IMR-90 (cell line): ENCODE results near the gene CIBAR2. TPM values are rescaled to one million over a fixed set of nuclear protein-coding genes. Genes with fewer than 3 reads are reported as not detected.
A peak's percentile ranks its signal among the peaks of the same experiment; 100 is the strongest.

ENCODE experiments used
- ATAC-seq: fragments of 200-7000 bp; cut with Tn5 transposase; 2 replicates; pipeline ENCODE4 v1.9.1; 2020; ENCODE audit warnings: low read depth, mild to moderate bottlenecking, moderate library complexity
- BruUV-seq: library from RNA; stranded (reverse); fragments of 400-500 nt; replicated peaks from 2 replicates; lab custom pipeline; 2021; lab: Mats Ljungman, UMichigan
- CTCF ChIA-PET: fragments of 300-600 bp; formaldehyde crosslinking; extraction: SDS; loops from one replicate; lab custom pipeline; 2021; ENCODE audit warnings: antibody characterized with exemption; lab: Yijun Ruan, JAX
- POLR2A ChIA-PET: fragments of 300-600 bp; sonication (Branson Sonifier 250); formaldehyde crosslinking; loops from one replicate; lab custom pipeline; 2022; ENCODE audit warnings: antibody characterized with exemption; ENCODE audit not compliant: unreplicated experiment; lab: Charles Lee
- DNase-seq: peaks from one replicate; pipeline ENCODE4 v3.0.0; 2013
- H2AFZ ChIP-seq: replicated peaks from 2 replicates; pipeline ENCODE3; 2013; ENCODE audit warnings: low read length, mild to moderate bottlenecking; ENCODE audit not compliant: poor library complexity
- H2AK5ac ChIP-seq: 2 replicates; pipeline ENCODE4 v1.6.1; 2013; ENCODE audit warnings: low read depth, low read length, inconsistent platforms
- H2AK9ac ChIP-seq: replicated peaks from 2 replicates; pipeline ENCODE3; 2013; ENCODE audit warnings: mild to moderate bottlenecking, low read depth, low read length, moderate library complexity; ENCODE audit not compliant: poor library complexity
- H2BK120ac ChIP-seq: 2 replicates; pipeline ENCODE4 v1.6.1; 2013; ENCODE audit warnings: low read depth, low read length, inconsistent platforms
- H2BK15ac ChIP-seq: 3 replicates; pipeline ENCODE4 v1.6.1; 2013; ENCODE audit warnings: low read depth, low read length, inconsistent platforms
- H2BK20ac ChIP-seq: 2 replicates; pipeline ENCODE4 v1.6.1; 2013; ENCODE audit warnings: low read depth, mild to moderate bottlenecking, inconsistent platforms, low read length, moderate library complexity
- H2BK5ac ChIP-seq: 2 replicates; pipeline ENCODE4 v1.6.1; 2013; ENCODE audit warnings: mild to moderate bottlenecking, low read depth, low read length, inconsistent platforms; ENCODE audit not compliant: poor library complexity, severe bottlenecking
- H3K14ac ChIP-seq: replicated peaks from 2 replicates; pipeline ENCODE4 v1.6.1; 2013; ENCODE audit warnings: low read depth, low read length, inconsistent platforms
- H3K18ac ChIP-seq: 2 replicates; pipeline ENCODE4 v1.6.1; 2013; ENCODE audit warnings: low read depth, low read length, control low read depth
- H3K23ac ChIP-seq: 2 replicates; pipeline ENCODE4 v1.6.1; 2013; ENCODE audit warnings: low read depth, low read length, inconsistent platforms
- H3K27ac ChIP-seq: 2 replicates; pipeline ENCODE4 v1.5.1; 2013; ENCODE audit warnings: mild to moderate bottlenecking, control low read depth, low read length; ENCODE audit not compliant: insufficient read depth
- H3K27me3 ChIP-seq: 2 replicates; pipeline ENCODE4 v1.6.1; 2013; ENCODE audit warnings: low read length; ENCODE audit not compliant: control insufficient read depth, insufficient read depth
- H3K36me3 ChIP-seq: 2 replicates; pipeline ENCODE4 v1.6.1; 2013; ENCODE audit warnings: low read length, mixed read lengths; ENCODE audit not compliant: control insufficient read depth, insufficient read depth
- H3K4ac ChIP-seq: 2 replicates; pipeline ENCODE4 v1.6.1; 2013; ENCODE audit warnings: low read depth, low read length, inconsistent platforms
- H3K4me1 ChIP-seq: 2 replicates; pipeline ENCODE4 v1.6.1; 2013; ENCODE audit warnings: low read length, mixed read lengths; ENCODE audit not compliant: control insufficient read depth, insufficient read depth
- H3K4me2 ChIP-seq: 2 replicates; pipeline ENCODE4 v1.6.1; 2013; ENCODE audit warnings: low read depth, mild to moderate bottlenecking, control low read depth, low read length, moderate library complexity
- H3K4me3 ChIP-seq: 2 replicates; pipeline ENCODE4 v1.5.1; 2013; ENCODE audit warnings: low read depth, mild to moderate bottlenecking, control low read depth, low read length, moderate library complexity; ENCODE audit not compliant: insufficient read depth
- H3K56ac ChIP-seq: 2 replicates; pipeline ENCODE4 v1.6.1; 2013; ENCODE audit warnings: low read length, inconsistent platforms; ENCODE audit not compliant: insufficient read depth; ENCODE audit errors: extremely low read depth
- H3K79me1 ChIP-seq, 2 experiments: 2 replicates each; pipeline ENCODE4 v1.6.1; 2013; ENCODE audit warnings: low read length in 2 of 2, inconsistent platforms in 1 of 2, low read depth in 1 of 2
- H3K9ac ChIP-seq: 2 replicates; pipeline ENCODE4 v1.6.1; 2013; ENCODE audit warnings: low read depth, low read length, control low read depth
- H3K9me1 ChIP-seq: 2 replicates; pipeline ENCODE4 v1.6.1; 2013; ENCODE audit warnings: low read length, inconsistent platforms; ENCODE audit not compliant: insufficient read depth
- H3K9me3 ChIP-seq: 2 replicates; pipeline ENCODE4 v1.6.1; 2013; ENCODE audit warnings: low read length; ENCODE audit not compliant: control insufficient read depth, insufficient read depth
- H4K20me1 ChIP-seq: 2 replicates; pipeline ENCODE4 v1.6.1; 2013; ENCODE audit warnings: low read length, inconsistent platforms; ENCODE audit not compliant: insufficient read depth
- H4K5ac ChIP-seq: 2 replicates; pipeline ENCODE4 v1.6.1; 2013; ENCODE audit warnings: mild to moderate bottlenecking, low read depth, low read length, control low read depth
- H4K8ac ChIP-seq, 2 experiments: 2 replicates each; pipeline ENCODE4 v1.6.1; 2013; ENCODE audit warnings: low read depth in 2 of 2, low read length in 2 of 2, control low read depth in 1 of 2, inconsistent platforms in 1 of 2
- H4K91ac ChIP-seq: 2 replicates; pipeline ENCODE4 v1.6.1; 2013; ENCODE audit warnings: low read depth, low read length, inconsistent platforms; ENCODE audit not compliant: insufficient read depth
- BHLHE40 ChIP-seq: fragments of 150-350 bp; IDR thresholded peaks from 2 replicates; pipeline ENCODE4 v1.6.1; 2016; ENCODE audit warnings: mild to moderate bottlenecking, low read depth, low read length
- CTCF ChIP-seq: conservative IDR thresholded peaks from 2 replicates; pipeline ENCODE4 v1.5.1; 2012; ENCODE audit warnings: mild to moderate bottlenecking, low read depth, low read length, improper control_type of control experiment
- FOS ChIP-seq: fragments of 150-350 bp; IDR thresholded peaks from 2 replicates; pipeline ENCODE4 v1.6.1; 2016; ENCODE audit warnings: low read depth, low read length
- MAZ ChIP-seq: IDR thresholded peaks from 2 replicates; pipeline ENCODE4 v1.6.1; 2012; ENCODE audit warnings: low read depth, mild to moderate bottlenecking, low read length, improper control_type of control experiment, moderate library complexity, borderline replicate concordance
- NFE2L2 ChIP-seq: fragments of 150-350 bp; IDR thresholded peaks from 2 replicates; pipeline ENCODE4 v1.6.1; 2016; ENCODE audit warnings: low read depth, mild to moderate bottlenecking, low read length
- RAD21 ChIP-seq: IDR thresholded peaks from 2 replicates; pipeline ENCODE4 v1.6.1; 2012; ENCODE audit warnings: low read length, improper control_type of control experiment
- RCOR1 ChIP-seq: IDR thresholded peaks from 2 replicates; pipeline ENCODE4 v1.6.1; 2012; ENCODE audit warnings: mild to moderate bottlenecking, low read length, improper control_type of control experiment; ENCODE audit not compliant: insufficient replicate concordance
- RFX5 ChIP-seq: IDR thresholded peaks from 2 replicates; pipeline ENCODE4 v1.8.0; 2012; ENCODE audit warnings: low read depth, mild to moderate bottlenecking, low read length, moderate library complexity
- SMC3 ChIP-seq: fragments of 150-350 bp; IDR thresholded peaks from 2 replicates; pipeline ENCODE4 v1.6.1; 2016; ENCODE audit warnings: low read depth, mild to moderate bottlenecking, antibody characterized with exemption, low read length, moderate library complexity
- WGBS, 2 experiments: methylation state at CpG; one replicate each; pipeline versions ENCODE4 v1.1.5 to v1.1.7; 2013; ENCODE audit warnings: missing lambda C conversion rate in 2 of 2; ENCODE audit not compliant: insufficient read length in 1 of 2; ENCODE audit errors: extremely low coverage in 2 of 2; 5-methylcytosine and 5-hydroxymethylcytosine counted together
- dilution Hi-C: fragments of 300-500 bp; cut with HindIII; formaldehyde crosslinking; loops from one replicate; pipeline ENCODE4 v1.14.3; 2018; ENCODE audit warnings: low sequenced_read_pairs; ENCODE audit not compliant: unreplicated experiment
- in situ Hi-C: fragments of 300-500 bp; cut with MboI; formaldehyde crosslinking; loops from 3 replicates; pipeline ENCODE4 v1.14.3; 2019; ENCODE audit warnings: low sequenced_read_pairs, inconsistent platforms, mixed read lengths
- intact Hi-C: fragments of 100-400 bp; cut with micrococcal nuclease; formaldehyde crosslinking; loops from 2 replicates; pipeline ENCODE4 v1.10.0; 2022
- polyA plus RNA-seq, 3 experiments: library from polyadenylated mRNA; depleted of rRNA; stranded (reverse); fragments of >200 nt; gene quantifications; 2 replicates each; pipeline ENCODE4 v1.2.3, GENCODE V29; 2012; ENCODE audit warnings: low replicate concordance in 1 of 3
- total RNA-seq: library from RNA; depleted of rRNA; stranded (reverse); fragments of >200 nt; gene quantifications from 2 replicates; pipeline ENCODE4 v1.2.3, GENCODE V29; 2012

CIBAR2 gene
- total and polyA plus RNA-seq, 2 of the 4 experiments (the other 2 are of a cell fraction): 0.18 to 0.24 TPM

GRCh38 chr16:85104147-85104546 lies 8.1 kb downstream of the CIBAR2 start:
- POLR2A ChIA-PET: no interaction called here
- WGBS, 2 experiments: 82% methylated on average over 4 of the region's 12 CpGs; no CpG with 5 or more reads in 1 of the 2 experiments
- no peak overlapping the region for H2BK120ac ChIP-seq
- dilution Hi-C loops: no loop called here
- H3K36me3 ChIP-seq: no peaks in the 10 kb centered on the region
- BruUV-seq: no TSS peak
- H4K20me1 ChIP-seq: no peaks in the 10 kb centered on the region
- no peak overlapping the region for H3K14ac ChIP-seq
- H3K27ac ChIP-seq: no peak overlapping the region
- H3K4me3 ChIP-seq: no peak overlapping the region
- H3K56ac ChIP-seq: no peak overlapping the region
- H3K27me3 ChIP-seq: peaks cover 21% of the 10 kb centered on the region
- no peak overlapping the region for H2BK15ac ChIP-seq
- no peak overlapping the region for H2AK9ac ChIP-seq
- H3K9ac ChIP-seq: no peak overlapping the region
- H3K18ac ChIP-seq: no peak overlapping the region
- no peaks in the 10 kb centered on the region for H3K9me1 ChIP-seq
- no peak overlapping the region for H4K5ac ChIP-seq
- in situ Hi-C loops: no loop called here
- intact Hi-C loops: no loop called here
- H3K4me1 ChIP-seq: no peaks in the 10 kb centered on the region
- no peak overlapping the region for H3K23ac ChIP-seq
- H4K91ac ChIP-seq: no peak overlapping the region
- TF ChIP-seq MAZ (no peak), SMC3 (no peak), CTCF (no peak), RCOR1 (no peak), RFX5 (no peak), NFE2L2 (no peak), BHLHE40 (no peak), FOS (no peak), RAD21 (no peak)
- CTCF ChIA-PET: interaction anchor here (0.5 kb wide), 1 partner anchor 123 kb away, joined by 3 read pairs; no protein-coding TSS in a partner anchor
- no peak overlapping the region for H2BK20ac ChIP-seq
- no peaks in the 10 kb centered on the region for H3K79me1 ChIP-seq
- peak overlapping the region; percentile 35 for H2AFZ ChIP-seq
- DNase-seq: no peak
- H3K4ac ChIP-seq: no peak overlapping the region
- no peak overlapping the region for H2AK5ac ChIP-seq
- H4K8ac ChIP-seq: no peak overlapping the region
- peaks cover 4% of the 10 kb centered on the region; the same call in 1 of the 2 replicates for H3K9me3 ChIP-seq
- ATAC-seq: peak; percentile 15; the same call in 1 of the 2 replicates
- no peak overlapping the region for H3K4me2 ChIP-seq
- no peak overlapping the region for H2BK5ac ChIP-seq
